ENCODE data around the gene CFAP300. TPM values are rescaled to one million over a fixed set of nuclear protein-coding genes. Genes with fewer than 3 reads are reported as not detected.

Gene CFAP300
- total and polyA plus RNA-seq, 2 experiments from 2014 or later = 1.5 to 2.9 TPM

- Histone ChIP-seq H3K27ac (peak overlapping the region; percentile 64), H3K4me1 (ENCODE audit: insufficient read depth) (peaks cover 27% of the 10 kb centered on the region), H3K4me2 (no peak overlapping the region), H3K9me3 (ENCODE audit: low read depth) (no peaks in the 10 kb centered on the region), H4K20me1 (ENCODE audit: insufficient read depth, poor library complexity, severe bottlenecking) (no peaks in the 10 kb centered on the region), H3K27me3 (no peaks in the 10 kb centered on the region), H3K9me2 (replicated peaks; ENCODE audit: insufficient read depth) (no peaks in the 10 kb centered on the region), H3K4me3 (no peak overlapping the region), H3K79me2 (no peaks in the 10 kb centered on the region), H3K36me3 (replicated peaks; ENCODE audit: insufficient read depth, low read depth) (no peaks in the 10 kb centered on the region), H2AFZ (no peak overlapping the region)
- 84% methylated on average over 7 of the region's 7 CpGs for WGBS (ENCODE audit: low lambda C conversion rate, missing lambda C conversion rate)
- no peak for TF ChIP-seq EZH2 (IDR thresholded peaks at IDR 0.05; ENCODE audit: borderline replicate concordance)
- no peak for TF ChIP-seq CTCF (IDR thresholded peaks at IDR 0.05; ENCODE audit: poor library complexity)
- TF ChIP-seq EZH2phosphoT487 (IDR thresholded peaks at IDR 0.05; ENCODE audit: low read depth, severe bottlenecking, unreplicated experiment) = no peak
- no peak for DNase-seq (ENCODE audit: low spot score)
These were observed 40.2 kb upstream of the CFAP300 start for GRCh38 chr11:102006835-102007566.

GRCh38 chr11:102007567-102008437 is 39.4 kb upstream of the CFAP300 start:
- no peak overlapping the region for H3K4me3 ChIP-seq
- no peaks in the 10 kb centered on the region for H3K9me2 ChIP-seq (replicated peaks; ENCODE audit: insufficient read depth)
- H3K27ac ChIP-seq = peak overlapping the region; percentile 64
- no peaks in the 10 kb centered on the region for H3K9me3 ChIP-seq (ENCODE audit: low read depth)
- 19% methylated on average over 4 of the region's 4 CpGs for WGBS (ENCODE audit: low lambda C conversion rate, missing lambda C conversion rate)
- no peak overlapping the region for H2AFZ ChIP-seq
- no peaks in the 10 kb centered on the region for H3K79me2 ChIP-seq
- peak; percentile 59 for DNase-seq (ENCODE audit: low spot score)
- peaks cover 27% of the 10 kb centered on the region for H3K4me1 ChIP-seq (ENCODE audit: insufficient read depth)
- no peaks in the 10 kb centered on the region for H3K27me3 ChIP-seq
- H4K20me1 ChIP-seq (ENCODE audit: insufficient read depth, poor library complexity, severe bottlenecking) = no peaks in the 10 kb centered on the region
- no peak overlapping the region for H3K4me2 ChIP-seq
- TF ChIP-seq EZH2phosphoT487 (IDR thresholded peaks at IDR 0.05; ENCODE audit: low read depth, severe bottlenecking, unreplicated experiment) (no peak), CTCF (IDR thresholded peaks at IDR 0.05; ENCODE audit: poor library complexity) (peak; percentile 70), EZH2 (IDR thresholded peaks at IDR 0.05; ENCODE audit: borderline replicate concordance) (no peak)
- H3K36me3 ChIP-seq (replicated peaks; ENCODE audit: insufficient read depth, low read depth) = no peaks in the 10 kb centered on the region

- 15% methylated on average over 12 of the region's 12 CpGs for WGBS (ENCODE audit: low lambda C conversion rate, missing lambda C conversion rate)
- Histone ChIP-seq H3K4me3 (no peak overlapping the region), H3K27me3 (no peaks in the 10 kb centered on the region), H3K4me1 (ENCODE audit: insufficient read depth) (peaks cover 27% of the 10 kb centered on the region), H3K27ac (peak overlapping the region; percentile 78), H2AFZ (peak overlapping the region; percentile 11), H3K4me2 (peak overlapping the region; percentile 66), H3K9me3 (ENCODE audit: low read depth) (no peaks in the 10 kb centered on the region), H3K9me2 (replicated peaks; ENCODE audit: insufficient read depth) (no peaks in the 10 kb centered on the region), H3K36me3 (replicated peaks; ENCODE audit: insufficient read depth, low read depth) (no peaks in the 10 kb centered on the region), H4K20me1 (ENCODE audit: insufficient read depth, poor library complexity, severe bottlenecking) (no peaks in the 10 kb centered on the region), H3K79me2 (no peaks in the 10 kb centered on the region)
- DNase-seq (ENCODE audit: low spot score) = peak; percentile 89
- TF ChIP-seq EZH2phosphoT487 (IDR thresholded peaks at IDR 0.05; ENCODE audit: low read depth, severe bottlenecking, unreplicated experiment) (no peak), EZH2 (IDR thresholded peaks at IDR 0.05; ENCODE audit: borderline replicate concordance) (no peak), CTCF (IDR thresholded peaks at IDR 0.05; ENCODE audit: poor library complexity) (no peak)
These were observed 36.3 kb upstream of the CFAP300 start for GRCh38 chr11:102010776-102011494.

All from hepatocyte (in vitro differentiated cells).